T47D (cell line): ENCODE data around the gene HYAL1.

Source experiments
- DNase-seq, 2 experiments: peaks; one replicate each; pipeline versions ENCODE4 v3.0.0 to v3.0.0-alpha.2; 2011 to 2012; ENCODE audit warnings: low read depth in 1 of 2, low spot score in 1 of 2
- JUND ChIP-seq: IDR thresholded peaks from 2 replicates; pipeline ENCODE4 v1.6.1; 2012; ENCODE audit warnings: low read depth
- in situ Hi-C: cut with HindIII; loops from 2 replicates; pipeline ENCODE4 v1.10.0; 2016; ENCODE audit warnings: low sequenced_read_pairs, low pct_unique_long_range_greater_than_20kb

Gene HYAL1

DNA sequence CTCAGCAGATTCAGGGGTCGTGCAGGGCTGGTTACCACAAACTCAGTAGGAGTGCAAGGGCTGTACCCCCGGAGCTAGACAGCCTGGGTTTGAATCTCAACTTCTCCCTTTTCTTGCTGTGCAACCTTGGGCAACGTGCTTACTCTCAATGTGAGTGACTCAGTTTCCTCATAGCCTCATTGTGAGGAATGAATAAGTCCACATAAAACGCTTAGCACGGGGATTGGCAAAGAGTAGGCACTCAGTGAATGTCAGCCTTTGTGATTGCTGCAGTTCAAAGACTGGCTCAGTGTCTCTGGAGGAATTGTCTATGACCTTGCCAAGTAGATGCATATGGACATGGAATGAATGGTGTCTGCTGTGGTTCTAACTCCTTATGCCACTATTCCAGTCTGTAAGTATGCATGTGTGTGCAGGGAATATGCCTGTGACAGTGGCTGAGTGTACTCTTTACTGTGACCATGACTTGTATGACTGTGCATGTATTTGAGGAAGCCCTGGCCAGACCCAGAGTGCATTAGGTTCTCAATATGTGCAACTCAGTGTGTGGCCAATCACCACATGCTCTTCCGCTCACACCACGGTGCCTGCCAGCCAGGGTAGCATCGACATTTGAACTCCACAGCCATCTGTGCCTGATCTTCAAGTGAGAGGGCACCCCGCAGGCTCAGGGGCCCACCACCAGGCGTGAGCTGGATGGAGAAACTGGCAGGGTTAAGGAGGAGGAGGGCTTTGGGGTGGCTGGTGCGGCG is 3.3 kb downstream of the HYAL1 start:
- DNase-seq, result peak in 1 of 2 experiments; percentile 11
- TF ChIP-seq JUND, result no peak
- in situ Hi-C loops, result no loop called here

DNA sequence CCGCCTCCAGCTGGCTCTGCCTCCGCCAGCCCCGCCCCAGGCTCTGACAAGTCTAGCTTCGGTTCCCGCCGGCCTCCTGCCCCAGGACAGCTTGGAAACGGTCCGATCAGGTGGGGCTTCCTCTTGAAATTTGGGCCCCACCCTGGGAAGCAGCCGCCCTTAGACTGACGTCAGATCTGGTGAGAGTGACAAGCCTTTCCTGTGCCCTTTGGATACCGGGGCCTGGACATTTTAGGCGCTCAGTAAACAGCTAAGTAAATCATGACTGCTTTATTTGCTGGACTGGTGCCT is 3.8 kb downstream of the HYAL1 start:
- TF ChIP-seq JUND, result no peak
- in situ Hi-C loops, result no loop called here
- no peak for DNase-seq

DNA sequence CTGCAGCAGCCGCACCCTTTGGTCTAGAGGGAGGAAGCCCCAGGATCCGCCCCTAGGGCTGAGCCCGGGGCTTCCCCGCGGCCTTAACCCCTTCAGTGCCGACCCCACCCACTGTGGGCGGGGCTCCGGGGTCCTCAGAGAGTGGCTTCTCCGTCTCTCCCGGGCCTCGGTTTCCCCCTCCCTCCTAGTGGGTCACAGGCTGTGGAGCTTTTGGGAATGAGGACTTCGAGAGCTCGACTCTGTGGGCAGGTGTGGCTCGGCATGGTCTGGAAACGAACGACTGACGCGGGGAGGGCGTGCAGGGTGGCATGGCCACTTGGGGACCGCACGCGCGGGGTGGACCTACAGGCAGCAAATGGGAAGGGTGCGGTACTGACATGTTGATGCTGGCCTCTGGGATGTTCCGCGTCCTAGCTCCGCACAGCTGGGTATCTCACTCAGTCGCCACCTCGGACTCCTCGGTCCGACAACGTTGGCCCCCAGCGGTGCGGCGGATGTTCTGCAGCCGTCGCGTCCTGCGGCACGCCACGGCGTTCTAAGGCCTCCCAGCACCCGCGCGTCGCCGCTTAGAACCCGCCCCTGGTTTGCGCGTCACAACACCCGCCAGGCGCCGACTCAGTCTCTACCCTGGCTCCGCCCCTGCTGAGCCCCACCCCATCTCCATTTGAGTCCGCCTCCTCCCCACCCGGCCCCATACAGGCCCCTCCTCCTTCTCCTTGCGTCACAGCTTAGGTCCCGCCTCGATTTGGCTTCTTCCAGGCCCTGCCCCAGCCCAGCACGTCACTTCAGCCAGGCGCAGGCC is 4.3 kb downstream of the HYAL1 start, which contains the start of the genes HYAL3 and NAA80:
Gene HYAL3, minus strand, starts transcription at position 570 of the 802 bp plus-strand sequence. CDS start 3,803 bp downstream, outside the sequence.
Gene NAA80, minus strand, starts transcription at position 570 of the 802 bp plus-strand sequence. CDS start 1,942 bp downstream, outside the sequence.
- TF ChIP-seq JUND, result no peak
- in situ Hi-C loops, result no loop called here
- peak; percentile 80 to 99 for DNase-seq

DNA sequence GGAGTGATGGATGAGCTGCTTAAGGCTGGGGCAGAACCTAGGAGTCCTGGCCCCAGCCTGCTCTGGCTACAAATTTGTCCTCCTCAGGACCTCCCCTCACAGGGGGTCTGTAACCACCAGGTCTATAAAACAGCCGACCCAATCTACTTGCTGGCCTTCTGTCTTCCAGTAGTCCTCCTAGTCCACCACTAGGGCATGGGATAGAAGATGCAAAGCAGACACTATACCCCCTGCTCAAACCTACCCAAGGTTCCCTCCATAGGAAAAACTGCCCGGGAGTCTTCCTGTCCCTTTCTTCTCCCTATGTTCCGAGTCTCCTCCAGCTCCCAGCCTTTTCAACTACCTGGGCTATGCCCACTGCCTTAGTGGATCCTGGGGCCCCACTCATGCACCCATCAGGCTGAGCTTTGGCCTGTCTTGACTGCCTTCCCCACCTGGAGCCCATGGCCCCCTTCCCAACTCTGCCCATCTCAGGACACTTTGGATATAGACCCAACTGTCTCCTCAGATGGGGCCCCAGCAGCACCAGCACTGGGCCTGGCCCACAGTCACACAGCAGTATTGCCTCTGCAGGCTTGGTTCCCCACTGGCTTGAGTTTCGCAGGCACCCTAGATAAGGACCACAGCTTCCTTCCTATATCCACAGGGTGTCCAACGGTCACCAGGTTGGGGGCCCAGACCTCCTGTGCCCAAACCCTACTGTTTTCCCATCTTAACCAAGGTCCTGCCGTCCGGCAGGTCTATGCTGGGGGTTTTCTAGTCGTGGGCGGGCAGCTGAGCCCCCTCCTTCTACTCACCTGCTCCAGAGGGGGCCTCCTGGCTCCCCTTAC is 5.3 kb downstream of the HYAL1 start:
- in situ Hi-C loops, result no loop called here
- TF ChIP-seq JUND, result no peak
- DNase-seq, result no peak

DNA sequence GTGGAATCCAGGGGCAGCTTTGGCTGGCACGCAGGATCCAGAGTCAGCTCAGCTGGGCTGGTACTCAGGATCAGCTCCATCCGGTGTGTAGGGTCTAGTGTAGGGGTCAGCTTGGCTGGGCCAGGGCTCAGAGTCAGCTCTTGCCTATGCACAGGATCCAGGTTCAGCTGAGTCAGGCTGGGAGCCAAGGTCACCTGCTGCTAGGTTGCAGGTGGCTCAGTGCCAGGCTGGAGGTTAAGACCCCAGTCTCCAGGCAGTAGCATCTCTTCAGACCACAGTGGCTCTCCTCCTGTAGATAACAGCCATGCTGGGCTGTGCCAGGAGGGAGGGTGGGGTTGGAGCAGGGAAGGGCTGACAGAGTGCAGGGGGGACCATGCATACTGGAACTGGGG is 6.0 kb downstream of the HYAL1 start:
- in situ Hi-C loops, result no loop called here
- TF ChIP-seq JUND, result no peak
- no peak for DNase-seq

DNA sequence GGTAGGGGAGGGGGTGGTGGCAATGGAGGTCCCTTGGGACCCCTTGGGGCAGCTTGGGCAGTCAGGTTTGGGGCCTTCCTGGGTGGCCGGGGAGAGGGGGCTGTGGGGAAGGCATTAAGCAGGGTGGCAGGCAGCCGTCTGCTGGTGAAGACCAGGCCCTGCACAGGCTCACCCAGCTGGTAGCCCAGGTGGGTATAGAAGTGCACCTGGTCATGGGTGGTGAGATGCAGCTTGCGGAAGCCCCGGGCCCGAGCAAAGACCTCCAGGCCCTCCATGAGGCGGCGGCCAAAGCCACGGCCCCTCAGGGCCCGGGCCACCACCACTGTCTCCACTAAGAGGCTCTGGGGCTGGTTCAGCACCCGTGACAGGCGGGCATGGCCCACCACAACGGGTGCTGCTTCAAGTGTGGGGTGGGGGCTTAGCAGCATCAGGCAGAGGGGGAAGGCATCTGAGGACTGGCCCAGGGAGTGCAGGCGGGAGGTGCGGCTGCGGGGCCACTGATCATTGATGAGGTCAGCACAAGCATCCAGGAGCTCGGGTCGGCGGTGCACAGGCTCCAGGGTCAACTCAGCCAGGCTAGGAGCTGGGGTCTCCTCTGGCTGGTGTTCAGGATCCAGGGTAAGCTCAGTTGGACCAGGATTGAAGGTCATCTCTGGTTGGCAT is 6.5 kb downstream of the HYAL1 start:
- TF ChIP-seq JUND, result no peak
- in situ Hi-C loops, result no loop called here
- no peak for DNase-seq

DNA sequence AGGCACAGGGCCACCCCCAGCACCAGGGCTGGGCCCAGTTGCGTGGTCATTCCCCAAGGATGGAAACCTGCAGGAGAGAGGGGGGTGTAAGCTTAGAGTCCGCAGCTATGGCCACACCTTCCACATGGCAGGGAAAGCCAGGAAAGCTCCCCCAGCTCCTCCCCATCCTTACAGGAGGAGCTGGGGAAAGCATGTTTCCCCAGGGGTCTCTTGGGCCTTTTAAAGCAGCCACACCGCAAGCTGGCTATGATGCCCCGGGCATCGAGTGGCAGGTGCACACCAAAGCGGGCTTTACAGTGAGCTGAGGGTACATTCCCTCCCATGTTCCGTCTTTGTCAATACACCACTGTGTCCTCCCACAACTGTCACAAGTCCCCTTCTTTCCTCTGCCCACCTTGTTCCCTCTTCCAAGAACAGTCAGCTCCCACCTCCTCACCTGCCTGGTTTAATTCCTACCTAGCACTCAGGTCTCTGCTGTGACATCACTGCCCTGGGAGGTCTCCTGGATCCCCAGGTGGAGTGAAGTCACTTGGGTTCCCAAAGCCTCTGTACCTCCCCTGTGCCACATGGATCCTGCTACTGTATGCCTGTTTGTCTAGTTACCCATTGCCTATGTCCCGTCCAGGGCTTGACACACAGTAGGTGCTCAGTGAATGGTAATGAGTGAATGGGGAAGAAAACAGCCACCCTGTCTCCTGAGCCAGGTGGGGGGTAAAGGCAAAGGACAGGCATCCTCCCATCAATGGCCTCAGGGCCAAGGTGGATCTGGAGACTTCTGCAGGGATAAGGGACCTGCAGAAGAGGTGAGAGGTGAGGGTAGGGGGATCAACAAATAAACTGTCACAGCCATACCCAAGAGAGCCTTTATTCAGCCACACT is 7.6 kb downstream of the HYAL1 start:
- in situ Hi-C loops, result no loop called here

DNA sequence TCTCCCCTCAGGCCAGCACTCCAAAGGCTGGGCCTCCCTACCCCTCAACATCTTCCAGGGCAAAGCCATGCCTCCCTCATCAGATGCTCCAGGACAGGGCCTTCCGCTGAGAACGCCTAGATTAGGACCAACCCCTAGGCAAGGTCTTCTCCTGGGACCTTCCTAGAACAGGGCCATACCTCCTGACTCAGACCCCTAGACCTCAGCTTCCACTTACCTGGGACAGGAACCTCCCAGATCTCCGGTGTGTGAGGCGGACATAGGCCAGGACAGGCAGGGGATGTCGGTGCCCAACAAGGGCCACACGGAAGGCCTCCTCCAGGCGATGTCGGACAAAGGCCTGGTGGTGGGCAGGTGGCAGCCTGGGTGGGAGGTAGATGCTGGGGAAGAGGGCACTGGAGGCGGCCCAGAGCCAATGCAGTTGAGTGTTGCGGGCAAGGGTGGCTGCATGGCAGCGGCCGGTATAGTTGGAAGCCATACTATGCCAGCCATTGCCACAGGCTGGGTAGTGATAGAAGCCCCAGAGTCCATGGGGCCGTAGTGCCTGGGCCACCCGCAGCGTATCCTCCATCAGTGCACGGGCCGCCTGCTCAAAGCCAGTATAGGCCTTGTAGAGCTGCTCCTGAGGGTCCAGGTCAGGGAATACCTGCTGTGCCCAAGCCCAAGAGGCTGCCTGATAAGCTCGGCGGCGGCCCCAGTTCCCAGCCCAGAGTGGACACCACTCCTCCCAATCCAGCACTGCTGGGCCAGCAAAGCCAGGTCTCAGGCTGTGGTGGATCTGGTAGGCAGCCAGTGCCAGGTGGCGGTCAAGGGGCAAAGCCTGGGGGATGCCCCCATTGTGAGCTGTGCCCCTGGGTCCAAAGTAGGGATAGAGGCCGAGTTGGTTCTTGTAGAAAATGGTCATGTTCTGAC is 8.6 kb downstream of the HYAL1 start:
- no peak for DNase-seq
- TF ChIP-seq JUND, result no peak
- in situ Hi-C loops, result no loop called here

More for the DNA sequence above, 7.6 kb downstream of the HYAL1 start:
- TF ChIP-seq JUND, result no peak
- DNase-seq, result no peak

DNA sequence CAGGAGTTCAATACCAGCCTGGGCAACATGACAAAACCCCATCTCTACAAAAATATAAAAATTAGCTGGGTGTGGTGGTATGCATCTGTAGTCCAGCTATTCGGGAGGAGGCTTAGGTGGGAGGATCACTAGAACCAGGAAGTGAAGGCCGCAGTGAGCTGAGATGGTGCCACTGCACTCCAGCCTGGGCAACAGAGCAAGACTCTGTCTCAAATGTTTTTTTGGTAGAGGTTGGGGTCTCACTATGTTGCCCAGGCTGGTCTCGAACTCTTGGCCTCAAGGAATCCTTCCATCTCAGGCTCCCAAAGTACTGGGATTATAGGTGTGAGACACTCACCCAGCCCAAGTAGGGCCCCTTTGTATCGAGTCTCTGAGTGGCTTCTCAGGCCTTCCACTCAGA is 9.3 kb downstream of the HYAL1 start:
- in situ Hi-C loops, result no loop called here

DNA sequence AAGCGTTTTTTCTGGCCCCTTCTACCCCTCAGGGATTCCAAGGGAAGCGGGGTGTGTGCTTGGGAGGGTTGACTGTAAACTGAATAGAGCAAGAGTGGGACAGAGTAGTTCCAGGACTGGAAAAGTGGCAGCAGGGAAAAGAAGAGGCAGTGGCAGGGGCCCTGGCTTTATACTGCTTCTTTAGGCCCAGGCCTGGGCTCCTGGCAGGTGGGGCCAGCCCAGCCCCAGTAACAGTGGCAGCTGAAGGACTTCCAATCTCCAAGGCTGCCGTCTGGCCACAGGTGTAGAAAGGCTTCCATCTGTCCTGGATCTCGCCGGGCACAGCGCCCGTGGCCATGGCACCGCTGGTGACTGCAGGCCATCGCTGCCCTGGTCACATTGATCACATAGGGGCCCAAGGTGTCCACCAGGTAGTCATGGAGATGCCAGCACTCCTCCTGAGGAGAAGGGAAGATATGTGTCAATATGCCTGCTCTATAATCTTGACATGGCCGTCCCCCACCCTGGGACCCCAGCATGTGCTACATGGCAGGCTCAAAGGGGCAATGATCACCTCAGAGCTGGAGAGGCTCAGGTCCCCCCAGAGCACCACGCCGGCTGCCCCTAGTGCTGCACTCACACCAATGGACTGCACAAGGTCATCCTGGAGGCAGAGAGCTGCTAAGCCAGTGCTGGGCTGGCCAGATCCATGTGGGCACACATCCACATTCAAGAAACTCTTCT is 10.1 kb downstream of the HYAL1 start:
- TF ChIP-seq JUND, result no peak
- no peak for DNase-seq
- in situ Hi-C loops, result no loop called here

More for the DNA sequence above, 9.3 kb downstream of the HYAL1 start:
- DNase-seq, result no peak
- no peak for TF ChIP-seq JUND
